Skin of body (tissue), 2 donors: Measurements from ENCODE around the gene IGSF8. TPM values are rescaled to one million over a fixed set of nuclear protein-coding genes. Genes with fewer than 3 reads are reported as not detected.

Source experiments
- DNase-seq: peaks from one replicate; lab custom pipeline; 2025; lab: John Stamatoyannopoulos, UW
- total RNA-seq: library from RNA; depleted of rRNA; stranded (reverse); fragments of >200 nt; gene quantifications from one replicate; pipeline ENCODE4 v1.2.3, GENCODE V29; 2014

The IGSF8 gene
- total RNA-seq, 1 donor from 2014 or later = 11.9 TPM

- no peak for DNase-seq
Observed at GRCh38 chr1:160104486-160104885, 6.1 kb upstream of the IGSF8 start.

GRCh38 chr1:160103658-160104408, 5.4 kb upstream of the IGSF8 start:
- DNase-seq = no peak

GRCh38 chr1:160101717-160102522, 3.5 kb upstream of the IGSF8 start:
- DNase-seq = peak; percentile 16

- peak; percentile 53 for DNase-seq
Observed at GRCh38 chr1:160101037-160101716, 2.8 kb upstream of the IGSF8 start.

DNA sequence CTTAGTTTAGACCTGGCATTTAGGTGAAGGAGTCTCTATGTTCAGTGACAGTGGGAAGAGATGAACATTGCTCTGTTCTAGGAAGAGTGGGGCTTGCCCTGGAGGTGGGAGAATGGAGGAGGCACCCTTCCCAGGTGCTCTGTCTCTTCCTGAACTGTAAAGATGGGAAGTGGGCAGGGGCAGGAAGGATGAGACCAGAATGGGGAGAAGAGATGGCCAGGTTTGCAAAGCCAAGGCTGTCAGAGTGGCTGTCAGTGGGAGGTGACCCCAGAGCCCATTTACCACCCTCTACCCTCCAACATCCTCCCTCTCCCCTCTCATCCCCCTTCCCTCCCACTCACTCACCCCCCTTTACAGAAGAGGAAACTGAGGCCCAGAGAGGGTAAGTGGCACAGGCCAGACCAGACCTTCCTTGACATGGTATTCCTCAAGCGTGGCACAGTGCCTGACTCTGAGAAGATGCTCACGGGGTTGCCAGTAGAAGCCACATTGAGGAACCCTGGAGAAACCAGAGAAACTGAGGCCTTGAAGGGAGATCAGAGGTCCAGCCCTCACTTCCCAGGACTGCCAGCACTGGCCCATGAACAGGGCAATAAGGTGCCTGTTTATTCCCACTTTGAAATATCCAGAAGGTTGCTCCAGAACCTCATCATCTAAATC, 1.4 kb upstream of the IGSF8 start:
- DNase-seq = no peak

DNA sequence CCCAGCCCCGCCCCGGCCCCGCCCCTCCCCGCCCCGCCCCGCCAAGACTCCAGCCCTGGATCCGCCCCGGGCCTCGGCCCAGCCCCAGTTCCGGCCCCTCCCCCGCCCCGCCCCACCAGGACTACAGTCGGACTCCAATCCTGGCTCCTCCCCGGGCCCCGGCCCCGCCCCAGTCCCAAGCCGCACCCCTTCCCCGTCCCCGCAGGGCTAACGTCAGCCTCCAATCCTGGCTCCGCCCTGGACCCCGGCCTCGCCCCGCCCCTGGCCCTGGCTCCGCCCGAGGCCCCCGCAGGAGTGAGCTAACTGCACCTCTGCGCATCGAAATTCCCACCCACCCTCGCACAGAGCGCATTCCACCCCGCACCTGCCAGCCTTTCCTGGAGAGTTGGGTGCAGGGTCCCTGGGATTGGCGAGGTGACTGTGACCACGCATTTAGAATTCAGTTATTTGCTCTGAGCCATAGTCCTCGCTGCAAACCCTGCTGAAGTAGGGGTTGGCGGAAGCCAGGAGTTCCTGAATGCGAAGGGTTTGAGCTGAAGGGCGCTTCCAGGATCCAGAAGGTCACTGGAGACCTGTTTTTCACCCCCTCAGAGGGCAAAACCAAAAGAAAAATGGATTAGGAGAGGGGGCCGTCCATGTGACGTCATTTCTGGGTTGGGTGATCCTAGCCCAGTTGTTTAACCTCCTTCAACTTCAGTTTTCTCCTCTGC, 588 bp upstream of the IGSF8 start:
- peak; percentile 93 for DNase-seq

GRCh38 chr1:160097151-160097910, 1.1 kb downstream of the IGSF8 start:
- no peak for DNase-seq

GRCh38 chr1:160096274-160097116, 1.9 kb downstream of the IGSF8 start:
- no peak for DNase-seq

DNA sequence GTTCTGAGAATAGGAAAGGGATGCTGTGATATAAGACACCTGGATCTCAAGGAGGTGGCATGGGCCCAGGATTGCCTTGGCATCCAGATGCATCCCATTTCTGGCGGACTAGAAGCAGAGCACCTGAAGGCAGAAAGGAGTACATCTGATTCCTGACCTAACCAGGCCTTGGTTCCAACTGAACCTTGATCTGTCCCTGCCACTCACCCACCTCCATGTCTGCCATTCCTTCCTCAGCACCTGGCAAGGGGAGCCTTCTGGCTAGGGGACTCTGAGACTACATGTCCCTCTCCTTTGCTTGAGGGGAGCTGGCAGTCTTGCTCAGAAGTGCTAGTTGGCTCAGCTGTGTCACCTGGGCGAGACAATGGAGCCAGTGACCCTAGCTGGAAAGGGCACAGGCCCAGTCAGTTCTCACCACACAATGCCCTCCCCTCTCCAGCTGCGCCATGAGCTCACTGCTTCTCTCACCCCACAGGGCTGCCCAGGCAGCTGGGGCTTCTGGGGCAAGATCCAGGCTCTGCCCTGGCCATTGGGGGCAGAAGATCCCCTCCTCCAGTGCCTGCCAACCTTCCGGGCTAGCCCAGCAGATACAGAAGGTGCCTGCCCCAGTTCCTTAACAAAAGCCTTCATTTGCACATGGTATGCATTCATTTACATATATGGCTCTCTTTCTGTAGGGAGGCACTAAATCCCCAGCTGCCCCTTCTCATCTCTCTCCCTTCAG, 2.9 kb downstream of the IGSF8 start:
- DNase-seq = no peak

DNA sequence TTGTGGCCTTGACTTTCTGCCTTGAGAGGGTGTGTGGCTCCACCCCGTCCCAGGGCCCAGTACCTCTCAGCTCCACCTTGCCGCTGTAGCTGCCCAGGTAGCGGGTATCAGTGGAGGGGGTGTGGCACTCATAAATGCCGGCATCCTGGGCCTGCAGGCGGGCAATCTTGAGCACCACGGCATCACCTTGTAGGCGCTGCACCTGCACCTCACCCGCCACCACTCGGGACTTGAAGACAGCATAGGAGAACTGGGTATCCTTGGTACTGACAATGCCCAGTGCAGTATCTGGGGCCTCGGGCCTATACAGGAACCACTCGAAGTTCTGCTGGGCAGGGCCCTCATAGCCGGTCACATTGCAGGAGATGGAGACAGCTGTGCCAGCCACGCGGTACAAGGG, 3.6 kb downstream of the IGSF8 start:
- no peak for DNase-seq

DNA sequence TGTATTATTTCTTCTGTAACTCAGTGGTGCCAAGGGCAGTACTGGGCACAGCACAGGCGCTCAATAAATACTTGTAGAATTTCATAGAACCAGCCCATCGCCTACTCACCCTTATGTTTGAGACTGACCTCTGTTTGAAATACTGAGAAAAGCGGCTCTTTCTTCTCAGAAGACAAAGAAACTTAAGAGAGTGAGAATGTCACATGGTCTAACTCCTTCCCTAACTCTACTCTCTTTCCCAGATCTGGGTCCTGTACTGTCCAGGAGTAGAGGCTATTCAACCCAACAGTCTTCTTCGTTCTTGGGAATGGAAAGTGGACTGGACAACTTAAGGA, 4.2 kb downstream of the IGSF8 start:
- DNase-seq = no peak

- no peak for DNase-seq
Observed at GRCh38 chr1:160093624-160094290, 4.7 kb downstream of the IGSF8 start.

GRCh38 chr1:160093069-160093395, 5.4 kb downstream of the IGSF8 start:
- DNase-seq = no peak

GRCh38 chr1:160092366-160093068, 5.9 kb downstream of the IGSF8 start:
- no peak for DNase-seq

DNA sequence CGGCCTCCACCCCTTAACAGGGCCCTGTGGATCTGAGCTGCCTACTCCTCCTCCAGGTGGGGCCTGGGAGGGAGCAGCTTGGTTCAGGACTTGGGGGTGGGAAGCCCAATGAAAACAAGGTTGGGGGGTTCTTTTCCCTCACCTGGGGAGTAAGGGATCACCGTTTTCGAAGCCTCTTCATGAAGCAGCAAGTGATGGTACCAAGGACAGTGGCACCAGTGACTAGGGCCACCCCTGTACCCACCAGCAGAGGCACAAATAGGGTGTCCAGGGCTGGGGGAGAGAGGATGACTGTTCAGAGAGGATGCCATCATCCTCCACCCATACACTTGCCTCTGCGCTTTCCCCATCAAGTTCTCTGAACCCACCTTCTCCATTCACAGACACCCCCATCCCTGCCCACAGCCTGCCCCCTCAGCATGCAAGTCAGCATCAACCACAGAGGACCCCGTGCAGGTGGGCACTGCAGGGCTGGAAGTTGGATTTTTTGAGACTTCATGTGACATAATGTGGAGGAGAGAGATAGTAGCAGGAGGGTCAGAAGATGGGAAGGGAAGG, 6.7 kb downstream of the IGSF8 start:
- DNase-seq = no peak

DNA sequence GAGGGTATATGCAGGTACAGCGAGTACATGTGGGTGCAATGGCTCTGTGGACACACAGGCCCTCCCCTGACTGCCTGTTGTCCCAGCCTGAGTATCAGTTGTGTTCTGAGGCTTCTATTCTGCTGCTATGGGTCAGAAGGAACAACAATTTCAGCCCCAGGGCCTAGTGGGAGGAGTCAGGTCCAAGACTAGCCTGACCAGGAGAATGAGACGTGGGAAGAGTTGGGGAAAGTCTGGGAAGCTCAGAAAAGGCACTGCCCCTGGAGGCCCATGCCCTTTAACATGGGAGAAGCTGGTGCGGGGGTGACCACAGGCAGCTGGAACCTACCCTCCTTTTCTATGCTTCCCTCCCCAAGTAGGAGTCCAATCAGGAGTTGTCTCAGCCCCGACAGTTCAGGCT, 7.7 kb downstream of the IGSF8 start:
- no peak for DNase-seq

GRCh38 chr1:160089883-160090282, 8.5 kb downstream of the IGSF8 start:
- DNase-seq = no peak
